ENCODE results near the gene TSR1.

TSR1 gene

GRCh38 chr17:2304931-2305330 is 31.3 kb downstream of the TSR1 start:
- Histone ChIP-seq H3K9me3 (no peaks in the 10 kb centered on the region), H3K4me1 (no peaks in the 10 kb centered on the region)
- no peak for DNase-seq

GRCh38 chr17:2303204-2304188 is 32.8 kb downstream of the TSR1 start, which contains the start of the genes SMG6 and SRR:
Gene SMG6, minus strand, starts transcription at chr17:2303785. Its CDS starts 65 bp downstream, at chr17:2303720.
Gene SRR, plus strand, starts transcription at chr17:2303950. Its CDS starts 11,611 bp downstream, at chr17:2315561.
- Histone ChIP-seq H3K4me1 (no peaks in the 10 kb centered on the region), H3K9me3 (no peaks in the 10 kb centered on the region), H3K4me3 (ENCODE audit: low read depth, low read length) (peak within 1 kb of the TSS; percentile 82), H3K36me3 (no peaks in the 10 kb centered on the region), H3K27me3 (no peaks in the 10 kb centered on the region)
- no peak for TF ChIP-seq CTCF (IDR thresholded peaks at IDR 0.05; ENCODE audit: low read depth, low read length)
- peak; percentile 88 for DNase-seq

More at GRCh38 chr17:2304931-2305330, 31.3 kb downstream of the TSR1 start:
- TF ChIP-seq CTCF (IDR thresholded peaks at IDR 0.05; ENCODE audit: low read depth, low read length) = no peak
- no peaks in the 10 kb centered on the region for H3K27me3 ChIP-seq
- no peak overlapping the region for H3K4me3 ChIP-seq (ENCODE audit: low read depth, low read length)
- H3K36me3 ChIP-seq = no peaks in the 10 kb centered on the region

- H3K36me3 ChIP-seq = no peaks in the 10 kb centered on the region
- no peaks in the 10 kb centered on the region for H3K9me3 ChIP-seq
- DNase-seq = no peak
- H3K4me1 ChIP-seq = no peaks in the 10 kb centered on the region
- H3K27me3 ChIP-seq = no peaks in the 10 kb centered on the region
- no peak for TF ChIP-seq CTCF (IDR thresholded peaks at IDR 0.05; ENCODE audit: low read depth, low read length)
- peak overlapping the region; percentile 82 for H3K4me3 ChIP-seq (ENCODE audit: low read depth, low read length)
These were observed 33.5 kb downstream of the TSR1 start for GRCh38 chr17:2302778-2303203.

- TF ChIP-seq CTCF (IDR thresholded peaks at IDR 0.05; ENCODE audit: low read depth, low read length) = no peak
- H3K36me3 ChIP-seq = peaks cover 3% of the 10 kb centered on the region; the same call in 1 of the 2 replicates
- H3K4me3 ChIP-seq (ENCODE audit: low read depth, low read length) = no peak overlapping the region
- no peaks in the 10 kb centered on the region for H3K4me1 ChIP-seq
- DNase-seq = no peak
- H3K9me3 ChIP-seq = no peaks in the 10 kb centered on the region
- no peaks in the 10 kb centered on the region for H3K27me3 ChIP-seq
These were observed 36.5 kb downstream of the TSR1 start for GRCh38 chr17:2299756-2300155.

- no peak overlapping the region for H3K4me3 ChIP-seq (ENCODE audit: low read depth, low read length)
- no peaks in the 10 kb centered on the region for H3K27me3 ChIP-seq
- H3K4me1 ChIP-seq = no peaks in the 10 kb centered on the region
- TF ChIP-seq CTCF (IDR thresholded peaks at IDR 0.05; ENCODE audit: low read depth, low read length) = no peak
- DNase-seq = no peak
- no peaks in the 10 kb centered on the region for H3K9me3 ChIP-seq
- peaks cover 3% of the 10 kb centered on the region; the same call in 1 of the 2 replicates for H3K36me3 ChIP-seq
These were observed 37.1 kb downstream of the TSR1 start for GRCh38 chr17:2299136-2299535.

GRCh38 chr17:2297023-2297422 is 39.2 kb downstream of the TSR1 start:
- H3K9me3 ChIP-seq = no peaks in the 10 kb centered on the region
- no peak for TF ChIP-seq CTCF (IDR thresholded peaks at IDR 0.05; ENCODE audit: low read depth, low read length)
- no peaks in the 10 kb centered on the region for H3K27me3 ChIP-seq
- H3K4me1 ChIP-seq = no peaks in the 10 kb centered on the region
- DNase-seq = no peak
- no peak overlapping the region for H3K4me3 ChIP-seq (ENCODE audit: low read depth, low read length)
- peaks cover 3% of the 10 kb centered on the region; the same call in 1 of the 2 replicates for H3K36me3 ChIP-seq
